Prostate gland (tissue), 2 donors: ENCODE data around the gene ZBTB16.

Source experiments
- CTCF ChIP-seq, 4 experiments: fragments of 200-600 bp in 2 of 4; fragments of 450-650 bp in 2 of 4; sonication (generic) in 2 of 4; IDR thresholded peaks; 1 replicate in 3 of 4; 2 replicates in 1 of 4; pipeline ENCODE4 v1.5.1; 2016 to 2019; ENCODE audit warnings: antibody characterized with exemption in 4 of 4, mild to moderate bottlenecking in 2 of 4, moderate library complexity in 2 of 4
- POLR2A ChIP-seq: fragments of 450-650 bp; IDR thresholded peaks from one replicate; pipeline ENCODE4 v1.6.1; 2016; ENCODE audit warnings: antibody characterized with exemption, mild to moderate bottlenecking
- POLR2AphosphoS5 ChIP-seq: sonication (generic); formaldehyde crosslinking; IDR thresholded peaks from one replicate; pipeline ENCODE4 v1.6.1; 2017; ENCODE audit warnings: antibody characterized with exemption

- no peak for TF ChIP-seq CTCF (IDR thresholded peaks at IDR 0.05)
- TF ChIP-seq POLR2A: no peak
- no peak for TF ChIP-seq POLR2AphosphoS5
Measured at GRCh38 chr11:114088216-114088615, 28.7 kb downstream of the ZBTB16 start.
